ENCODE data around the gene FBXO9. TPM values are rescaled to one million over a fixed set of nuclear protein-coding genes. Genes with fewer than 3 reads are reported as not detected.

Gene FBXO9
- total RNA-seq, 1 donor from 2014 or later, result 34.1 TPM

DNA sequence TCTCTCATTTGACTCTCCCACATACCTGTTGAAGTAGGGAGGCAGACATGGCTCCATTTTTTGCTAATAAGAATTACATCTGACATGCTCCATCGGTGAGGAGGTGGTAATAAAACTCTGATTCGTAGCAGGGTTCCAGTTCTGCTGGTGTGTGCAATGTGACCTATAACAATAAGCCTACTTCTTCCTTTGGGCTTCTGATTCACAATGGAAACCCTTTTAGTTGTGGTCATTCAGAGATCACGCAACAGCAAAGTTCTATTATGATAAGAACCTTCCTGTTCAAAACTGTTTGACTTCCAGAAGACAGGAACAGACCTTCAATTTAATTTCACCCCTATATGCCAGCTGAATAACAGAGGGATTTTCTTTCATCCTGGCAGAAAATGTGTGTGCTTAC lies 38.7 kb upstream of the FBXO9 start:
- no peaks in the 10 kb centered on the region for H3K4me1 ChIP-seq
- no peak overlapping the region for H3K4me3 ChIP-seq
- TF ChIP-seq, protein P1, sequence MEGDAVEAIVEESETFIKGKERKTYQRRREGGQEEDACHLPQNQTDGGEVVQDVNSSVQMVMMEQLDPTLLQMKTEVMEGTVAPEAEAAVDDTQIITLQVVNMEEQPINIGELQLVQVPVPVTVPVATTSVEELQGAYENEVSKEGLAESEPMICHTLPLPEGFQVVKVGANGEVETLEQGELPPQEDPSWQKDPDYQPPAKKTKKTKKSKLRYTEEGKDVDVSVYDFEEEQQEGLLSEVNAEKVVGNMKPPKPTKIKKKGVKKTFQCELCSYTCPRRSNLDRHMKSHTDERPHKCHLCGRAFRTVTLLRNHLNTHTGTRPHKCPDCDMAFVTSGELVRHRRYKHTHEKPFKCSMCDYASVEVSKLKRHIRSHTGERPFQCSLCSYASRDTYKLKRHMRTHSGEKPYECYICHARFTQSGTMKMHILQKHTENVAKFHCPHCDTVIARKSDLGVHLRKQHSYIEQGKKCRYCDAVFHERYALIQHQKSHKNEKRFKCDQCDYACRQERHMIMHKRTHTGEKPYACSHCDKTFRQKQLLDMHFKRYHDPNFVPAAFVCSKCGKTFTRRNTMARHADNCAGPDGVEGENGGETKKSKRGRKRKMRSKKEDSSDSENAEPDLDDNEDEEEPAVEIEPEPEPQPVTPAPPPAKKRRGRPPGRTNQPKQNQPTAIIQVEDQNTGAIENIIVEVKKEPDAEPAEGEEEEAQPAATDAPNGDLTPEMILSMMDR (IDR thresholded peaks at IDR 0.05), result no peak
- peaks cover 36 to 42% of the 10 kb centered on the region in 2 donors for H3K36me3 ChIP-seq
- H3K27me3 ChIP-seq, result no peaks in the 10 kb centered on the region
- DNase-seq (ENCODE audit: low spot score in 2 of 2), result no peak
- intact Hi-C loops (cut with DNase I), result no loop called here
- no peaks in the 10 kb centered on the region for H3K9me3 ChIP-seq
- H3K27ac ChIP-seq, result no peak overlapping the region

DNA sequence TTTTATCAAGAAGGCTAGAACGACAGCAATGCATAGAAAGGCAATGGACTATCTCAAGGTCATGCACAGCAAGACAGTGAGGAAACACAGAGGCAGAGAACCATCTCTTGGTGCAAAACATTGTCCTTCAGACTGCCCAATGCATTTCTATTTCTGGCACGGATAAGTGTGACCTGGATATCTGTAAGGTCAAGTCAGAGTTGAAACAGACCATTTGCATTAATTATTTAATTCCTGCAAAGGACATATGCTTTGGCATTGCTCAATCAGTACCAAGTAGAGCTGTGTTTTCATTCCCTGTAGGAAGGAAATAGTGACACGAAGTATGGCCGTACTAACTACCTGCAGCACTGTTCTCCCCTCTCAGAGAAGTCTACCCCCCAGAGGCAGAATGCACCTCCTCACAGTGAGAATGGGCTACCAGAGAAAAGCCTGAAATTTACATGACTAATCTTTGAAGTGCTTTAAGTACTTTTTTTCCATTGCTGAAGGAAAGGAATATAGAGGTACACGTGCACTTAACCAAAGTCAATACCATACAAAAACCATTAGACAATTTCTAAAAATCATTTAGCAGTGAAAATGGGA lies 38.0 kb upstream of the FBXO9 start:
- H3K4me3 ChIP-seq, result no peak overlapping the region
- H3K9me3 ChIP-seq, result no peaks in the 10 kb centered on the region
- no peaks in the 10 kb centered on the region for H3K4me1 ChIP-seq
- H3K27me3 ChIP-seq, result no peaks in the 10 kb centered on the region
- intact Hi-C loops (cut with DNase I), result no loop called here
- TF ChIP-seq, protein P1 (IDR thresholded peaks at IDR 0.05), result no peak
- peaks cover 37 to 48% of the 10 kb centered on the region in 2 donors for H3K36me3 ChIP-seq
- DNase-seq (ENCODE audit: low spot score in 2 of 2), result no peak
- no peak overlapping the region for H3K27ac ChIP-seq

DNA sequence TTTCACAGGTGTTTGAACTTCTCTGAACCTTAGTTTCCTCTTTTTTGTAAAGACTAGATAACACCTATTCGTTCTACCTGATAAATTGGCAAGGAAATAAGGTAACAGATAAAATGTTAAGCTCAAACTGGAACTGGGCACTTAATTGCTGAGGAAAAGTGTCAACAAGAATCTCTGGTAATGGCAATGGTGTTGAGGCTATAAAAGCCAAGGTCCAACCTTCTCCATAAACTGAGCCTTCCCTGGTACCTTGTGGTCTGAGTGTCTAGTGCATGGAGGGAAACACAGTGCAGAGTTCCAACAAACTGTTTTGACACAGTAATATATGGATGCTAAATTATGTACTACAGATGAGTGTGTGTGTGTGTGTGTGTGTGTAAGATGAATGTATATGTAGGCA lies 36.7 kb upstream of the FBXO9 start:
- H3K4me3 ChIP-seq, result no peak overlapping the region
- H3K27ac ChIP-seq, result no peak overlapping the region
- DNase-seq (ENCODE audit: low spot score in 2 of 2), result no peak
- TF ChIP-seq, protein P1 (IDR thresholded peaks at IDR 0.05), result no peak
- H3K36me3 ChIP-seq, result peaks cover 37 to 48% of the 10 kb centered on the region in 2 donors
- no peaks in the 10 kb centered on the region for H3K9me3 ChIP-seq
- intact Hi-C loops (cut with DNase I), result no loop called here
- no peaks in the 10 kb centered on the region for H3K4me1 ChIP-seq
- H3K27me3 ChIP-seq, result no peaks in the 10 kb centered on the region

DNA sequence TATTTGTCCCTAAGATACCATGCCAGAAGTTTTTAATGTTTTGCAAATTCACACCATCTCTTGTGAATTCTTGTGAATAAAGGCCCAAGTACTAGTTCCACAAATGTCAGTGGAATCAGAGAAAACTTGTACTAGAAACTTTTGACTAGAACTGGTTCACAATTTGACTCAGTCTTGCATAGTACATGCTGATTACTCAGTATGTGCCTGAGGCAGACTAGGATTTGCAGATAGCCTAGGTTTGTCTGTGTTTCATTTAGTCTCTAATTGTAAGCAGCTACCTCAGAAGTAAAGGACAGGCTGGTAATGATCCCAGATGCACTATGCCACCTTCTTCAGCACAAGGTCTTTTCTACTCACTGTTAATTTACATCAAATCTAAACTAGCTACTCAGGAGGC lies 35.9 kb upstream of the FBXO9 start:
- intact Hi-C loops (cut with DNase I), result no loop called here
- H3K27ac ChIP-seq, result no peak overlapping the region
- no peak for DNase-seq (ENCODE audit: low spot score in 2 of 2)

DNA sequence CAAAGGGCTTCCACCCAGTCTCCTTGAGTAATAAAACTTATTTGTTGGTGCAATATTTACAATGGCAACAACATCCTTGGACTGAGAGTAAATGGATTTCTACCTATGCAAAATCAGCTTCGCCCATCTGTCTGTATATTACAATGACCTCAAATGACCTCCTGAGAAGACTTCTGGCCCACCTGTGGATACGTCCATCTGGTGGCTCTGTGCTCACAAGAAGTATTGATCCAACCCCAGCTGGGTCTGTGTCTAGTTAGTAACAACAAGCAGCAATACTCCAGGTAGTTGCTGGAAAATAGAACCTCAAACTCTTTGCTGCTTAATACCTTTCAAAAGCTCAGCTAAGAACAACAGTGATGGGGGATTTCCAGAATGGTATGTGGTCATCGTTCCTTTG lies 35.4 kb upstream of the FBXO9 start:
- DNase-seq (ENCODE audit: low spot score in 2 of 2), result no peak
- H3K4me1 ChIP-seq, result no peaks in the 10 kb centered on the region
- intact Hi-C loops (cut with DNase I), result no loop called here
- TF ChIP-seq, protein P1 (IDR thresholded peaks at IDR 0.05), result no peak
- H3K27ac ChIP-seq, result no peak overlapping the region
- H3K4me3 ChIP-seq, result no peak overlapping the region
- H3K27me3 ChIP-seq, result no peaks in the 10 kb centered on the region
- H3K36me3 ChIP-seq, result peaks cover 37 to 51% of the 10 kb centered on the region in 2 donors
- no peaks in the 10 kb centered on the region for H3K9me3 ChIP-seq

More for the DNA sequence above, 35.9 kb upstream of the FBXO9 start:
- TF ChIP-seq, protein P1 (IDR thresholded peaks at IDR 0.05), result no peak
- H3K4me1 ChIP-seq, result no peaks in the 10 kb centered on the region
- H3K27me3 ChIP-seq, result no peaks in the 10 kb centered on the region
- peaks cover 37 to 48% of the 10 kb centered on the region in 2 donors for H3K36me3 ChIP-seq
- no peaks in the 10 kb centered on the region for H3K9me3 ChIP-seq
- H3K4me3 ChIP-seq, result no peak overlapping the region

DNA sequence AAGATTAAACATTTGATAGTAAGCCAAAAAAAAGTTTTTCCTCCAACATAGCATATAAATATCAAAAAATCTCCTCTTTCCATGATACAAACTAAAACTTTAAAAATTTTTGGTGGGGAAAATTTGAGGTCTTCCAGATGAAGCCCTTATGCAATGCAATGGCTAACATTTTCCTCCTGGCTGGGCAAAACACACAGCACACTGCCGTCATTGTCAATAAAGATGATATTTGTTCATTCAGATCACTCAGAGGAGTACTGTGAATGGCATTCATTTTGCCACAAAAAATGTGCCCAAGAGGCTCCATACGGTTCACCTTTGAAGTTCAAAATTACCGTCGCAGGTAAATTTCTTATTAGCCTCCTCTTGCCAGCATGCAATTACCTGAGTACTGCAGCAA lies 33.9 kb upstream of the FBXO9 start:
- H3K36me3 ChIP-seq, result peaks cover 29 to 62% of the 10 kb centered on the region in 2 donors
- intact Hi-C loops (cut with DNase I), result no loop called here
- DNase-seq (ENCODE audit: low spot score in 2 of 2), result no peak
- no peaks in the 10 kb centered on the region for H3K4me1 ChIP-seq
- no peak overlapping the region for H3K27ac ChIP-seq
- no peaks in the 10 kb centered on the region for H3K9me3 ChIP-seq
- H3K4me3 ChIP-seq, result no peak overlapping the region
- TF ChIP-seq, protein P1 (IDR thresholded peaks at IDR 0.05), result no peak
- no peaks in the 10 kb centered on the region for H3K27me3 ChIP-seq
